Endothelial cell of umbilical vein (primary cell): ENCODE data around the gene LHX6. TPM values are rescaled to one million over a fixed set of nuclear protein-coding genes. Genes with fewer than 3 reads are reported as not detected.

ENCODE experiments used
- BruUV-seq: library from RNA; stranded (reverse); fragments of 400-500 nt; replicated peaks from 2 replicates; lab custom pipeline; 2021; lab: Mats Ljungman, UMichigan
- CTCF ChIA-PET: fragments of 300-600, 350-600 bp; sonication (Branson Sonifier 250); formaldehyde crosslinking; loops from one replicate; lab custom pipeline; 2021; ENCODE audit warnings: antibody characterized with exemption, inconsistent platforms; lab: Charles Lee
- POLR2A ChIA-PET: fragments of 300-600, 350-600 bp; sonication (Branson Sonifier 250); formaldehyde crosslinking; loops from one replicate; lab custom pipeline; 2021; ENCODE audit warnings: antibody characterized with exemption, inconsistent platforms; lab: Charles Lee
- DNase-seq: peaks from one replicate; pipeline ENCODE4 v3.0.0-alpha.2; 2011; ENCODE audit warnings: low read depth, low spot score
- FAIRE-seq: peaks from 2 replicates; lab custom pipeline; 2011; peaks lifted over from hg19 to GRCh38; lab: Jason Lieb, UNC
- H2AFZ ChIP-seq: 2 replicates; pipeline ENCODE4 v1.6.0; 2012; ENCODE audit warnings: low read depth, low read length, control low read depth, inconsistent platforms
- H3K27ac ChIP-seq: 2 replicates; pipeline ENCODE4 v1.5.1; 2011; ENCODE audit warnings: low read depth, mild to moderate bottlenecking, control low read depth, low read length, moderate library complexity; ENCODE audit not compliant: insufficient read depth
- H3K27me3 ChIP-seq, 2 experiments: 2 replicates each; pipeline versions ENCODE4 v1.6.0 to v1.6.1; 2011; ENCODE audit warnings: low read length in 2 of 2, mixed read lengths in 1 of 2; ENCODE audit not compliant: control insufficient read depth in 2 of 2, insufficient read depth in 2 of 2
- H3K36me3 ChIP-seq, 2 experiments: 2 replicates in 1 of 2; 3 replicates in 1 of 2; pipeline ENCODE4 v1.5.1; 2011; ENCODE audit warnings: low read length in 2 of 2, mild to moderate bottlenecking in 1 of 2, moderate library complexity in 1 of 2; ENCODE audit not compliant: control insufficient read depth in 2 of 2, insufficient read depth in 2 of 2; ENCODE audit errors: extremely low read depth in 1 of 2
- H3K4me1 ChIP-seq: 3 replicates; pipeline ENCODE4 v1.5.1; 2011; ENCODE audit warnings: mild to moderate bottlenecking, low read length; ENCODE audit not compliant: control insufficient read depth, insufficient read depth; ENCODE audit errors: extremely low read depth
- H3K4me2 ChIP-seq: 2 replicates; pipeline ENCODE4 v1.6.1; 2011; ENCODE audit warnings: low read length, control low read depth, mixed read lengths; ENCODE audit not compliant: insufficient read depth
- H3K4me3 ChIP-seq, 3 experiments: fragments of 200-600 bp in 1 of 3; sonication (generic), shearing (Covaris generic) in 1 of 3; replicated peaks in 1 of 3; 2 replicates each; pipeline ENCODE4 v1.5.1; 2011 to 2016; ENCODE audit warnings: control low read depth in 3 of 3, low read length in 3 of 3, mild to moderate bottlenecking in 2 of 3, inconsistent platforms in 1 of 3, low read depth in 1 of 3, moderate library complexity in 1 of 3; ENCODE audit not compliant: insufficient read depth in 1 of 3
- H3K79me2 ChIP-seq: 2 replicates; pipeline ENCODE4 v1.6.0; 2012; ENCODE audit warnings: low read length, inconsistent platforms; ENCODE audit not compliant: control insufficient read depth, insufficient read depth
- H3K9ac ChIP-seq: replicated peaks from 2 replicates; pipeline ENCODE3; 2011; ENCODE audit warnings: low read length, control low read depth; ENCODE audit not compliant: insufficient read depth; ENCODE audit errors: extremely low read depth
- H3K9me1 ChIP-seq: replicated peaks from 3 replicates; pipeline ENCODE4 v1.6.0; 2011; ENCODE audit warnings: mild to moderate bottlenecking, low read length; ENCODE audit not compliant: control insufficient read depth, insufficient read depth; ENCODE audit errors: extremely low read depth
- H3K9me3 ChIP-seq: replicated peaks from 2 replicates; pipeline ENCODE4 v1.5.1; 2012; ENCODE audit warnings: low read length, inconsistent platforms; ENCODE audit not compliant: control insufficient read depth, insufficient read depth
- H4K20me1 ChIP-seq: replicated peaks from 2 replicates; pipeline ENCODE3; 2011; ENCODE audit warnings: mild to moderate bottlenecking, low read length; ENCODE audit not compliant: control insufficient read depth, insufficient read depth; ENCODE audit errors: extremely low read depth
- CTCF ChIP-seq, 2 donors: IDR thresholded peaks; 1 replicate in 1 of 2; 2 replicates in 1 of 2; pipeline ENCODE4 v1.5.1; 2011; ENCODE audit warnings: low read length in 2 of 2, mild to moderate bottlenecking in 2 of 2, moderate library complexity in 2 of 2, control low read depth in 1 of 2, inconsistent platforms in 1 of 2, low read depth in 1 of 2; ENCODE audit not compliant: insufficient read depth in 1 of 2; ENCODE audit errors: extremely low read depth in 1 of 2
- EZH2 ChIP-seq: IDR thresholded peaks from 2 replicates; pipeline ENCODE4 v1.6.1; 2012; ENCODE audit warnings: borderline replicate concordance, low read depth, mild to moderate bottlenecking, moderate library complexity, low read length, inconsistent platforms; ENCODE audit not compliant: severe bottlenecking
- FOS ChIP-seq: IDR thresholded peaks from 2 replicates; pipeline ENCODE4 v1.6.1; 2011; ENCODE audit warnings: mild to moderate bottlenecking, low read length, moderate library complexity, borderline replicate concordance; ENCODE audit not compliant: insufficient read depth
- GATA2 ChIP-seq: IDR thresholded peaks from 2 replicates; pipeline ENCODE4 v1.7.0; 2011; ENCODE audit warnings: low read depth, mild to moderate bottlenecking, moderate library complexity, mixed read lengths, low read length; ENCODE audit not compliant: insufficient read length, insufficient read depth
- MAX ChIP-seq: IDR thresholded peaks from 2 replicates; pipeline ENCODE4 v1.6.1; 2011; ENCODE audit not compliant: insufficient read depth, insufficient read length
- MYC ChIP-seq: IDR thresholded peaks from one replicate; pipeline ENCODE4 v1.6.1; 2011; ENCODE audit warnings: mild to moderate bottlenecking, low read depth, low read length
- POLR2A ChIP-seq: IDR thresholded peaks from 2 replicates; pipeline ENCODE4 v1.6.1; 2012; ENCODE audit warnings: low read depth, mild to moderate bottlenecking, control low read depth, low read length
- dilution Hi-C: fragments of 300-500 bp; cut with MboI; formaldehyde crosslinking; loops from one replicate; pipeline ENCODE4 v1.15.0; 2019; ENCODE audit warnings: low sequenced_read_pairs; ENCODE audit not compliant: extremely low pct_ligation_motif_present
- intact Hi-C: fragments of 100-400 bp; cut with micrococcal nuclease; formaldehyde crosslinking; loops from one replicate; pipeline ENCODE4 v1.10.0; 2022
- polyA plus RNA-seq, 4 experiments: library from polyadenylated mRNA; depleted of rRNA in 3 of 4; stranded (reverse) in 3 of 4; unstranded in 1 of 4; fragments of >200 nt; gene quantifications; 2 replicates each; pipeline versions ENCODE4 v1.2.1 to v1.2.3, GENCODE V29; 2011 to 2012; ENCODE audit warnings: missing spikeins in 1 of 4
- total RNA-seq: library from RNA; stranded (reverse); gene quantifications from 2 replicates; pipeline ENCODE4 v1.2.3, GENCODE V29; 2021

Gene LHX6
- total and polyA plus RNA-seq, 2 donors (not counting 3 experiments of a cell fraction or from before 2014, with no cell fraction given): 2.4 to 18.4 TPM

GRCh38 chr9:122220673-122221182 lies 8.0 kb downstream of the LHX6 start:
- Histone ChIP-seq H3K27me3 (peaks cover 21 to 27% of the 10 kb centered on the region in 2 experiments), H3K9me3 (no peaks in the 10 kb centered on the region), H3K36me3 (no peaks in the 10 kb centered on the region), H2AFZ (no peak overlapping the region), H3K9me1 (no peaks in the 10 kb centered on the region), H3K79me2 (no peaks in the 10 kb centered on the region), H3K9ac (no peak overlapping the region), H3K27ac (no peak overlapping the region), H3K4me3 (no peak overlapping the region), H3K4me1 (peaks cover 9% of the 10 kb centered on the region), H3K4me2 (no peak overlapping the region), H4K20me1 (no peaks in the 10 kb centered on the region)
- ChIA-PET CTCF (interaction anchor here (1.0 to 1.3 kb wide), 4 partner anchors 87 to 130 kb away, joined by 3 to 4 read pairs (median 3); no protein-coding TSS in a partner anchor), POLR2A (no interaction called here)
- dilution Hi-C loops (no loop called here), intact Hi-C loops (no loop called here)
- FAIRE-seq (no peak), DNase-seq (no peak)
- BruUV-seq: no TSS peak
- TF ChIP-seq MAX (no peak), FOS (no peak), MYC (no peak), POLR2A (no peak), GATA2 (no peak), EZH2 (no peak), CTCF (IDR thresholded peaks at IDR 0.05; ENCODE audit: extremely low read depth in 1 of 2, insufficient read depth in 1 of 2, low read depth in 1 of 2, low read length in 2 of 2) (no peak)
